ENCODE measurements around the gene FFAR1.
A peak's percentile ranks its signal among the peaks of the same experiment; 100 is the strongest.

FFAR1 gene, protein sequence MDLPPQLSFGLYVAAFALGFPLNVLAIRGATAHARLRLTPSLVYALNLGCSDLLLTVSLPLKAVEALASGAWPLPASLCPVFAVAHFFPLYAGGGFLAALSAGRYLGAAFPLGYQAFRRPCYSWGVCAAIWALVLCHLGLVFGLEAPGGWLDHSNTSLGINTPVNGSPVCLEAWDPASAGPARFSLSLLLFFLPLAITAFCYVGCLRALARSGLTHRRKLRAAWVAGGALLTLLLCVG (N-terminal part only)

DNA sequence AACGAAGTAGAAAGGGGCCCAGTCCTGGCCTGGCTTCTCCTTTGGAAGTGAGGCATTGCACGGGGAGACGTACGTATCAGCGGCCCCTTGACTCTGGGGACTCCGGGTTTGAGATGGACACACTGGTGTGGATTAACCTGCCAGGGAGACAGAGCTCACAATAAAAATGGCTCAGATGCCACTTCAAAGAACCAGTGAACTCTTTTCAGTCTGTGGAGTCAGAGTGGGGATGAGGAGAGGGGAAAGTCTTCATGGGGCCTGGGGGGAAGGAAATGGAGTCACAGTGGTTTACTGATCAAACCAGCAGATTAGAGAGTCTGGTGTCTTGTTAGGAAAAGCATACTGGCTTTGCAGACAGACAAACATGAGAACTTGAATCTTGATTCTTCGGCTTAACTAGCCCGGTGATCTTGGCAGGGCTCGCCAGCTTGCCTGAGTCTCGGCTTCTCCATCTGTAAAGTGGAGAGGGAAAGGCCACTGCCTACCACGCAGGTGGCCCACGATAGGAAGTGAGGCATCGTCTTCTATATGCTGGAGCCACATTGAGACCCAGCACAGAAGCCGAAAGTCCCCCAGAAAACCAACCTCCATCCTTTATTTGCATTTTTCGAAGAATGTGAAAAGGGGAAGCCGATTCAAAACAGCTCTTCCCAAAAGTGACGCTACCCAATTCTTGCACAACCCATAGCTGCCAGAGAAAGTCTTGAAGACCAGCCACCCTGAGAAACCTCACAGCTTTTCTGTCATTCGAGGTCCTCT is at the start of gene FFAR1:
FFAR1 (plus strand) TSS at position 732 of the 759 bp plus-strand sequence. CDS start 3,650 bp downstream, outside the sequence.
- peak; percentile 57 to 65 for DNase-seq

DNA sequence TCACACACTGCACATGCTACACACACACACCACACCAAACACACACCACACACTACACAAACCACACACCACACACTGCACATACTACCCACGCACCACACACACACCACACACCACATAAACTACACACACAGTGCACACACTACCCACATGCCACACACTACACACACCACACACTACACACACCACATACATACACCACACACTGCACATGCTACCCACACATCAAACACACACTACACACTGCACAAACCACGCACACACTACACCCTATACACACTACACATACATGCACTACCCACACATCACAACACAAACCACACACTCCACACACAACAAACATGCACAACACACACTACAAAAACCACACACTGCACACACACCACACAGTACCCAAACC is 49.8 kb upstream of the FFAR1 start:
- no peak for DNase-seq

DNA sequence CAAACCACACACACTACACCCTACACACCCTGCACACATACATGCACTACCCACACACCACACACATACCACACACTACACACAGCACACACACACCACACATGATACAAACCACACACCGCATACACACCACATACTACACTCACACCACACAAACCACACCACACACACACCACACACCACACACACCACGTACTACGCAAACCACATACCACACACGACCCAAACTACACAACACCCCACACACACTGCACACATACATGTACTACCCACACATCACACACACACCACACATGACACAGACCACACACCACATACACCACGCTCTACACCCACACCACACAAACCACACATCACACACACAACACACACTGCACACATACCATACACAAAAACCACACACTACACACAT is 49.1 kb upstream of the FFAR1 start:
- no peak for DNase-seq

DNA sequence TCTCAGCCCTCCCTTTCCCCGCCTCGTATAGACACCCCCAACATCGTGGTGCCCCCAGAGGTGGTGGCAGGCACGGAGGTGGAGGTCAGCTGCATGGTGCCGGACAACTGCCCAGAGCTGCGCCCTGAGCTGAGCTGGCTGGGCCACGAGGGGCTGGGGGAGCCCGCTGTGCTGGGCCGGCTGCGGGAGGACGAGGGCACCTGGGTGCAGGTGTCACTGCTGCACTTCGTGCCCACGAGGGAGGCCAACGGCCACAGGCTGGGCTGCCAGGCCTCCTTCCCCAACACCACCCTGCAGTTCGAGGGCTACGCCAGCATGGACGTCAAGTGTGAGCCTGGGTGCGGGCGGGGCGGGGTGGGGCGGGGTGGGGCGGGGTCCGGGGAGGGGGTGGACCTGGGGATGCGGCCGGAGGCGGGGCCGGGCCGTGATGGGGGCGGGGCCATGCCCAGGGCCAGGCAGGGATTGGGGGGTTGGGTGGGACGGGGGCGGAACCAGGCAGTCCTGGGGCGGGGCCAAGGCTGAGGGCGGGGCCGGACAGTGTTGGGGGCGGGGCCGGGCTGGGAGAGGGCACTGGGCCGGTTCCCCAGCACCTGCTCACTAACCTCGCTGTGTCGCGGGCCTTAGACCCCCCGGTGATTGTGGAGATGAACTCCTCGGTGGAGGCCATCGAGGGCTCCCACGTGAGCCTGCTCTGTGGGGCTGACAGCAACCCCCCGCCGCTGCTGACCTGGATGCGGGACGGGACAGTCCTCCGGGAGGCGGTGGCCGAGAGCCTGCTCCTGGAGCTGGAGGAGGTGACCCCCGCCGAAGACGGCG is 48.0 kb upstream of the FFAR1 start:
- no peak for DNase-seq

DNA sequence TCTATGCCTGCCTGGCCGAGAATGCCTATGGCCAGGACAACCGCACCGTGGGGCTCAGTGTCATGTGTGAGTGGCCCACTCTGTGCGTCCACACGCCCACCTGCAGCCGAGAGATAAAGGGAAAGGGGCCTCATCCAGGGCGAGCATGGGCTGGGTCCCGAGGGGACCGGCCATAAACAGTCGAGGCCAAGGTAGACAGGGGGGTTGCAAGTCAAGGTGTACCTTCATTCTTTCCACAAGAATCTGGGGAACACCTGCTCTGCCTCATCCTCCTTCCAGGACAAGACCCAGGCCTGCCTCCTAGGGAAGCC is 47.4 kb upstream of the FFAR1 start:
- DNase-seq: no peak

DNA sequence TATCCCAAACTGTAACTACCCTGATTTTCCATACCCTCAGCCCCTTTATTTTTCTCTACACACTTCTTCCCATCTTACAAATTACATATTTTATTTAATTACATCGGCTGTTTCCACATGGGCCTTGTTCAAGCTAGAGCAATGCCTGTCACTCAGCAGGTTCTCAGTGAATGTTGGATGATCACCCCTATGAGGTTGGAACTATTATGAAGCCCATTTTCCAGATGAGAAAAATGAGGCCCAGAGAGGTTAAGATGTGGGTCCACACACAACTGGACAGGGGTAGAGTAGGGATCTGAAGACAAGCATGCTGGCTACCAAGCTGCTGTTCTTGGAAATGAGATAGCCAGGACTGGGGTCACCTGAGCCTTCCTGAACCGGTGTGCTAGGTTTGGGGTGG is 45.7 kb upstream of the FFAR1 start:
- no peak for DNase-seq

DNA sequence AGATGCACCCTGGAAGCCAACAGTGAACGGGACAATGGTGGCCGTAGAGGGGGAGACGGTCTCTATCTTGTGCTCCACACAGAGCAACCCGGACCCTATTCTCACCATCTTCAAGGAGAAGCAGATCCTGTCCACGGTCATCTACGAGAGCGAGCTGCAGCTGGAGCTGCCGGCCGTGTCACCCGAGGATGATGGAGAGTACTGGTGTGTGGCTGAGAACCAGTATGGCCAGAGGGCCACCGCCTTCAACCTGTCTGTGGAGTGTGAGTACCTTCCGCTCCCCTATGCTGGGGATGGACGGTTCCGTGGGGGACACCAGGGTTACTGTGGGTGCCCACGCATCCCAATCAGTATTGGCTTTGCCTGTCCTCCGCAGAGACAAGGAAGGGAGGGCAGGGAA is 45.3 kb upstream of the FFAR1 start:
- DNase-seq: no peak

DNA sequence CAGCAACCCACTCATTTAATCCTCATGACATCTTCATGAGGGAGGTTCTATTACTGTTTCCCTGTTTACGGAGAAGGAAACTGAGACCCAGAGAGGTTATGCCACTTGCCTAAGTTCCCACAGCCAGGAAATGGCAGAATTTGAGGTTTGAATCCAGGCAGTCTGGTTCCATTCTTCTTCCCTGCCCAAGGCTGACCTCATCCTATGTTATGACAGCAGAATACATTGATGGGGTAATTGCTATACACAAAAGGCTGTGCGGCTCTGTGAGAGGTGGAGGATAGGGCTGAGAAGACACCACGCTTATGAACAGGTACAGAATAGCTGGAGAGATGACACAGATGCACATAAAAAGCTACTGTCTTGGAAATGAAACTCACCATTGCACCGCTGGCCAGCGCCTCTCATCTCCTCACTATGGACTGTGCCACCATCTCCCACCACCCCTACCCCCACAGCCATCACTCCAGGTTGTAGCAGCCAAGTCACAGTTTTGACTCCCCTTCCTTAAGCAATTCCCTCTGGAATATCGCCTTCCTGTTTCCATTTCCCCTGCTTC is 44.3 kb upstream of the FFAR1 start:
- DNase-seq: no peak

DNA sequence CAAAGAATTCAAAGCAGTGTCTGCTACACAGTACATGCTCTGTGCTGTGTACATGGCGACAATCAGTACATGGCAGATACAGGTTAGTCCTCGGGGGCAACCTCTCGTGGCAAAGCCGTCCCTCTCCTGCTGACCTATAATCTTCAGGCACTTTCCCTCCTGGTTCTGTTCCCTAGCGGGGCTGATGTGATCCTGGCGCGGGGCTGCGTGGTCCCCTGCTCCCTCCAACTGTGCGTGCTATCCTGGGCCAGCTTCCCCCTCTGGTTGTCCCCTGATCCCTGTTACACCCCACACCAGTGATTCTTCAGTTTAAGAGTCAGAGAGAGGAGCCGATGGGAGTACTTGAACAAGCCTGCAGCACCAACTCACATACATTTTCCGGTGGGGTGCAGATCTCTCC is 43.7 kb upstream of the FFAR1 start:
- DNase-seq: no peak

DNA sequence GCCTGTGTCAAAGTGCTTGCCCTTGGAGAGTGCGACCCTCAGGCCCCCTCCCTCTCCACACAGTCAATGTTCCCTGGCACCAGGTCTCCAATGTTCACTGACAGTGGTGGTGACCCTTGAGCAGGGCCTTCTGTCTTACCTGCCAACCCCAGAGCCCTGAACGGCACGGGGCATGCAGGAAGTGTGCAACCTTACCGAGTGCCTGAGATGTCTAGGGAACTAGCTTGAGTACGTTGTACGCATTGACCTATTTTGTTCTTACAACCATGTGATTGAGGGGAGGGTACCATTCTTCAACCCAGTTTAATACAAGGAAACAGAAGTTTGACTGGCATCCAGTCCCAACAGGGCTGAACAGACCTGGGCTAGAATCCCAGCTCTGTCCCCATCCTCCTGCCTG is 42.5 kb upstream of the FFAR1 start:
- no peak for DNase-seq

DNA sequence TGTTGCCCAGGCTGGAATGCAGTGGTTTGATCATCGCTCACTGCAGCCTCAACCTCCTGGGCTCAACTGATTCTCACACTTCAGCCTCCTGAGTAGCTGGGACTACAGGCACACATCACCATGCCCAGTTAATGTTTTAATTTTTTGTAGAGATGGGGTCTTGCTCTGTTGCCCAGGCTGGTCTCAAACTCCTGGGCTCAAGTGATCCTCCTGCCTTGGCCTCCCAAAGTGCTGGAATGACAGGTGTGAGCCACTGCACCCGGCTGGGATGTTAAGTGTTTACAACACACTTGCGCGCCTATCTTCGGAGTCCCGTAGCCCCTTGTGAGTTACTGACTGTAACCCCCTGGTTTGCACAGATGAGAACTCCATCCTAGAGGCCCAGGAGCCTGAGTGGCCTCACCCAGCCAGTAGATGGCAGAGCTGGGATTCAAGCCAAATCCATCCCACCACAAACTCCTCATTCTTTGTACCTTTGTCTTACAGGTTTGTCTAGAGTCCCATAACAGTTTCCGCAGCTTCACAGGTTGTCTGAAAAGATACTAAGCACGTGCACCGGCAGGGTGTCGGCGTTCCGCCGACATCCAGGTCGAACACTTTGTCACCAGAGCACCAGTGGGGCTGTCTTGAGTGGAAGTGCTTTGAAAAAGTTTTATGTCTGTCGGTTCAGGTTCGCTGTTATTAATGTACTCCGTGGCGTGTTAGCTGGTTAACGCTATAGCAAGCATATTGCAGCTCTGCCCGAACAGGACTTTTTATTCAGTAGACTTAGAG is 41.0 kb upstream of the FFAR1 start:
- no peak for DNase-seq

DNA sequence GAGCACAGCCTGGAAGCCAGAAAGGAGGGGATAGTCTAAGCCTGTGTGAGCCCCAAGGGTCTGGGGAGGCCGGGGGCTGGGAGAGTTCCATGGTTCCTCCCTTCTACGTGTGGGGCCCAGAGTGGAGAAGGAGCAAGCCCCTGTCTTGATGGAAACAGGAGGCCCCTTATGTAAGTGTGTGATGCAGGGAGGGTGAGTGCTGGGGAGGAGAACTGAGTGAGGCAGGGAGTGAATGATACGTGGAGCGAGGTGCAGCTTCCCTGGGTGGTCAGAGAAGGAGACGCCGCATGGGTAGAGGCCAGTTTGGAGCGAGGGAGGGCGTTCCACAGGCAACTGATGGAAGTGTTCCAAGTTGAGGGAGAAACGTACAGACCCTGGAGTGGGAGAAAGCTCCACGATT is 39.8 kb upstream of the FFAR1 start:
- DNase-seq: no peak

DNA sequence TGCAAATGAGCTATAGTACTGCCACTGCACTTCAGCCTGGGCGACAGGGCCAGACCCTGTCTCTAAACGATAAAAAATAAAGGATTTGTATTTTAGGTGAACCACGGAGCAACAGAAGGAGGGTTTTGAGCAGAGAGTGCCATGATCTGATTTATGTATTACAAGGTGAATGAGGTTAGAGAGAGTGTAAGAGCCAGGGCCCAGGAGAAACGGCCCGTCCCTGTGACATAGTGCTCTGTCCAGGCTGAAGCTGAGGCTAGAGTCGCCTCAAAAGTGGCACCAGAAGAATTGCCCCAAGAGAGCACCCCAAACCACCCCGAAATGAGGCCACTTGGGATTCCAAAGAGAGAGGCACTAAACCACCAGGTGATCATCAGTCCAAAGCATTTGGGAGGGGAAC is 38.8 kb upstream of the FFAR1 start:
- DNase-seq: no peak

DNA sequence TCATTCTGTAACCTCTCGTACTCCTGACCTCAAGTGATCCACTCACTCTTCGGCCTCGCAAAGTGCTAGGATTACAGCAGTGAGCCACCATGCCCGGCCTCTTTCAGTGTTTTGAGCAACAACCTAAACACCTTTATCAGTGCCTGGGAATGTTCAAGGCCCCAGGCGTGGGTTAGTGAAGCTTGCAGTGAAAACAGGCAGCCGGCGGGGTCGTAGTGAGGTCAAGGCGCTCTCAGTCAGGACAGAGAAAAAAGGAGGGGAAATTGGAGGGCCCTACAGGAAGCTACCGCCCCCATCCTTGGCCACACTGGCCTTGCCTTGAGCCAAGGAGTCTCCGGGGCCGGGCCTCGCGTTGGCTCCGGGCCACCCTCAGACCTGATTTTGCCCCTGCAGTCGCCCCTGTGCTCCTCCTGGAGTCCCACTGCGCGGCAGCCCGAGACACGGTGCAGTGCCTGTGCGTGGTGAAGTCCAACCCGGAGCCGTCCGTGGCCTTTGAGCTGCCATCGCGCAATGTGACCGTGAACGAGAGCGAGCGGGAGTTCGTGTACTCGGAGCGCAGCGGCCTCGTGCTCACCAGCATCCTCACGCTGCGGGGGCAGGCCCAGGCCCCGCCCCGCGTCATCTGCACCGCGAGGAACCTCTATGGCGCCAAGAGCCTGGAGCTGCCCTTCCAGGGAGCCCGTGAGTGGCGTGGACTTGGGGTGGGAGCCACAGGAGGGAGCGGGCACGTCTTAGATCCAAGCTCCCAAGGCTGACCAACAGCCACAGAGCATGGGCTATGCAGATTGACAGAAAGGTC is 38.0 kb upstream of the FFAR1 start:
- DNase-seq: no peak

DNA sequence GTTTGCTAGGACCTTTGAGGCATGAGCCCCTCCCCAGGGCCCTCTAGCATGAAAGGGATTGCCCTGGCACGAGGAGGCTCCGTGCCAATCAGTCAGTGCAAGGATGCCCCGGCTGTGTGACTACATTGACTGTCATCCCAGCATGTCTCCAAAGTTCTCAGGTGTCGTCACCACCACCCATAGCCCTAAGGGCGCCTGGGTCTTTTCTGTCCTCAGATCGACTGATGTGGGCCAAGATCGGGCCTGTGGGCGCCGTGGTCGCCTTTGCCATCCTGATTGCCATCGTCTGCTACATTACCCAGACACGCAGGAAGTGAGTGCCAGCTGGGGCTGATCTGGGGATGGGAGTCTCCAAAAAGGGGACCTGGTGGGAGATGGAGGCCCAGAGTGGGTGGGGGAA is 37.4 kb upstream of the FFAR1 start:
- DNase-seq: no peak

DNA sequence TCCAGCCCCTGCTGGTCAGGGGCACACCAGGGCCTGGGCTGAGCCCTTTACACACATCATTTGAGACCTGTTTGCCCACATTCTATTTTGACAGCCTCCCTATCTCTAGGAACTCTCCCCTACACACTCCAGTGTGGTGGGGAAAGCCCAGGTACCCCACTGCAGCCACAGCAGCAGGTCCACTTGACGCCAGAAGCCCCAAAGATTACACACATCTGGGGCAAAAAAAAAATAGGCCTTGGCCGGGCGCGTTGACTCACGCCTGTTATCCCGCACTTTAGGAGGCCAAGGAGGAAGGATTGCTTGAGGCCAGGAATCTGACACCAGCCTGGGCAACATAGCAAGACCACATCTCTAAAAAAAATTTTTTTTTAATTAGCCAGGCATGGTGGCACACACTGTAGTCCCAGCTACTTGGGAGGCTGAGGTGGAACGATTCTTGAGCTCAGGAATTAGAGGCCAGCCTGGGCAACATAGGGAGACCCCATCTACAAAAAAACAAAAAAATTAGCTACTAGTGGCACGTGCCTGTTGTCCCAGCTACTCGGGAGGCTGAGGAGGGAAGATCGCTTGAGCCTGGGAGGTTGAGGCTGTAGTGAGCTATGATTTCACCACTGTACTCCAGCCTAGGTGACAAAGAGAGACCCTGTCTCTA is 36.8 kb upstream of the FFAR1 start:
- DNase-seq: no peak

DNA sequence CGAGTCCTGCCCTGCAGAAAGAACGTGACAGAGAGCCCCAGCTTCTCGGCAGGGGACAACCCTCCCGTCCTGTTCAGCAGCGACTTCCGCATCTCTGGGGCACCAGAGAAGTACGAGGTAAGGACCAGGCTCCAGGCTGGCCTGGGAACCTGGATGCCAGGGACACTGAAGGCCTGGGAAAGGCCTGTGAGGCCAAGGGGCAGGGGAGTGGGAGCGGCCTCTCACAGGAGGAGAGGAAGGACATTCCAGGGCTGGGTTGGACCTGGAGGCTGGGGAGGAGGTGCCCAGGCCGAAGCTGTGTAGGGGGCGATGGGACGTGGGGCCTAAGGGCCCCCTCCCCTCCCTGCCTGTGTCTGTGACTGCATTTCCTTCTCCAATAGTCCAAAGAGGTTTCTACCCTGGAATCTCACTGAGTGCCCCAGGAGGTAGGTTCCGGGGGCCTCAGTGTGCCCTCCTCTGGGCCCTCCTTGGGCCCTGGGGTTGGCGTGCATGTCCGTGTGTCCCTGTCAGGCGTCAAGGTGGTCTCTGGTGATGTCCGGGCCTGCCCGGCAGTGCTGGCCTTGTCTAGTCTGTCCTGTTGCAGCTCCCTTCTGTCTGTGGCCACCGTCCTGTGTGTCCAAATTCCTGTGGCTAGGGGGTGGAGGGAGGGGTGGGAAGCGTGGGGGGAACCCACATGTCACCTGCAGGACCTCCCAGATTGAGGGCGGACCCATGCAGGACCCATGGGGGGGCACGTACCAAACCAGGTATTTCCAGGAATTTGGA is 35.6 kb upstream of the FFAR1 start:
- DNase-seq: no peak

DNA sequence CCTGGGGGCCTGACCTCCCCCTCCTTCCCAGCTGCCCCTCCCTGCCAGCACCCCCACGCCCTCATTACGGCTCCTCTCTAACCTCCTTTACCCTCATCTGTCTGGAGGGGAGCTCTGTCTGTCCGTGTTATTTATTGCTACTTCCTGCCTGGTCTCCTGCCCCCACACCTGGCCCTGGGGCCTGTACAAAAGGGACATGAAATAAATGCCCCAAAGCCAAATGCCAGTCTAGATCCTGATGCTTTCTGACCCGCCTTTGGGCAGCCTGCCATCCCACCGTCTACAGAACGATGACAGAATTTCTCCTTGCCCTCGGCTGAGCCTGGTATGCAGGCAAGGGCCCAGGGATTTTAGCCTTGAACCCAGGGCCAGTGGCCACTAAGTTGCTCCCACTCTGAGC is 34.1 kb upstream of the FFAR1 start:
- no peak for DNase-seq

DNA sequence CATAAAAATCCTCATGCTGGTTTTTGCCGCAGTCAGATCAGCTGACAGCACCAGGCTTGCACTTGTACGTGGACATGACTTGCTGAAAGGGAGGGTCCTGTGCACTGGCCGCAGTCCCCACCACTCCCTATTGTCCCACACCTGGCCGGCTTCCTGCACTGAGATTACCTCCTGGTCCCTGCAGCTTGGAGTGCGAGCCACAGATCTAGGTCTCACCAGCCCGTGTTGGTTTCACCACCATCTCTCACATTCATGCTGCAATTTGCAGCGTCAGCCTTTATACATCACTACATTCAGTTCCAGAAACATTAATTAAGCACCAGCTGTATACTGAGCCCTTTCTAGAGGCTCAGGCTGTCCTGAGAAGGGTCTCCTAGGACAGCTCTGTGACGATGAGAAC is 33.7 kb upstream of the FFAR1 start:
- no peak for DNase-seq

DNA sequence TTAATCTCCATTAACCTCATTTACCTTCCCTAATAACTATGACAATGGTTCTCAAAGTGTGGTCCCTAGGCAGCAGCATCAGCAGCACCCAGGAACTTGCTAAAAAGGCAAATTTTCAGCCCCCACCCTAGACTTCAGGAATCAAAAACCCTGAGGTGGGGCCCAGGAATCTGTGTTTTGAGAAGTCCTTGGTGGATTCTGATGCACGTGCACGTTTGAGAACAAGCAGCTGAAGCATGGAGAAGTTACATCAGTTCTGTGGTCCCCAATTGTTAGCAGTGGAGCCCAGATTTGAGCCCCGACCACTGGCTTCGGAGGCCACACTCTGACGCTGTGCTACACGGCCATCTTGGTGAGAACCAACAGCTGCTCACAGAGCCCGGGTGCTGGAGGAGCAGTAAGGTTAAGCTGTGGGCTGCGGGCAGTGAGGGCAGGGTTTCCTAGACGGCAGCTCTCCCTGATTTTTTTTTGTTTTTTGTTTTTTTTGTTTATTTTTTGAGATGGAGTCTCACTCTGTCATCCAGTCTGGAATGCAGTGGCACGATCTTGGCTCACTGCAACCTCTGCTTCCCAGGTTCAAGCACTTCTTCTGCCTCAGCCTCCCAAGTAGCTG is 32.7 kb upstream of the FFAR1 start:
- no peak for DNase-seq
